K562 (cell line): Measurements from ENCODE around the gene OR51V1. TPM values are rescaled to one million over a fixed set of nuclear protein-coding genes. Genes with fewer than 3 reads are reported as not detected.

Experiments
- ATAC-seq: fragments of 200-7000 bp; cut with Tn5 transposase; 3 replicates; pipeline ENCODE4 v1.9.1; 2020; ENCODE audit warnings: moderate library complexity
- BruUV-seq: library from RNA; stranded (reverse); fragments of 400-500 nt; replicated peaks from 2 replicates; lab custom pipeline; 2021; lab: Mats Ljungman, UMichigan
- CTCF ChIA-PET: fragments of 300-600 bp; formaldehyde crosslinking; extraction: SDS; loops from one replicate; lab custom pipeline; 2021; ENCODE audit warnings: low intra/inter-chr PET ratio; lab: Yijun Ruan, JAX
- POLR2A ChIA-PET: fragments of 300-600, 350-650 bp; sonication (Branson Sonifier 250); formaldehyde crosslinking; extraction: SDS; loops from one replicate; lab custom pipeline; 2021; ENCODE audit warnings: antibody characterized with exemption, inconsistent platforms; lab: Yijun Ruan, JAX
- DNase-seq, 4 experiments: peaks; one replicate each; pipeline versions ENCODE4 v3.0.0 to v3.0.0-alpha.2; 2011 to 2018; ENCODE audit warnings: low spot score in 3 of 4, mixed read lengths in 3 of 4; ENCODE audit errors: extremely low read depth in 1 of 4
- FAIRE-seq: peaks from 2 replicates; lab custom pipeline; 2011; peaks lifted over from hg19 to GRCh38; lab: Jason Lieb, UNC
- H2AFZ ChIP-seq: 2 replicates; pipeline ENCODE4 v1.6.0; 2011; ENCODE audit warnings: low read depth, low read length, control low read depth, inconsistent platforms
- H3K27ac ChIP-seq: fragments of 200-600 bp; 3 replicates; pipeline ENCODE4 v1.8.0; 2011; ENCODE audit warnings: low read depth, mild to moderate bottlenecking, control low read depth, inconsistent platforms, low read length, moderate library complexity, mixed read lengths; ENCODE audit errors: extremely low read depth
- H3K27me3 ChIP-seq, 2 experiments: fragments of 300-600 bp in 1 of 2; 2 replicates in 1 of 2; 3 replicates in 1 of 2; pipeline versions ENCODE4 v1.6.0 to v1.8.0; 2011; ENCODE audit warnings: inconsistent platforms in 2 of 2, low read length in 2 of 2, mild to moderate bottlenecking in 1 of 2, mixed read lengths in 1 of 2, moderate library complexity in 1 of 2; ENCODE audit not compliant: control insufficient read depth in 2 of 2, insufficient read depth in 2 of 2
- H3K36me3 ChIP-seq: fragments of 300-600 bp; 3 replicates; pipeline ENCODE4 v1.8.0; 2011; ENCODE audit warnings: mild to moderate bottlenecking, low read length, inconsistent platforms; ENCODE audit not compliant: control insufficient read depth, insufficient read depth
- H3K4me1 ChIP-seq, 2 experiments: fragments of 200-600 bp in 1 of 2; replicated peaks in 1 of 2; 2 replicates in 1 of 2; 3 replicates in 1 of 2; pipeline versions ENCODE4 v1.5.1 to v1.8.0; 2011; ENCODE audit warnings: inconsistent platforms in 2 of 2, low read length in 2 of 2, mild to moderate bottlenecking in 1 of 2, mixed read lengths in 1 of 2, moderate library complexity in 1 of 2; ENCODE audit not compliant: control insufficient read depth in 2 of 2, insufficient read depth in 2 of 2
- H3K4me2 ChIP-seq: 2 replicates; pipeline ENCODE4 v1.6.1; 2011; ENCODE audit warnings: low read length, control low read depth, inconsistent platforms, mixed read lengths; ENCODE audit not compliant: insufficient read depth
- H3K4me3 ChIP-seq: fragments of 200-600 bp; sonication (generic), shearing (Covaris generic); 2 replicates; pipeline ENCODE4 v1.5.1; 2016; ENCODE audit warnings: control low read depth, inconsistent platforms
- H3K79me2 ChIP-seq: fragments of 200-600 bp; 3 replicates; pipeline ENCODE4 v1.8.0; 2011; ENCODE audit warnings: low read length, inconsistent platforms; ENCODE audit not compliant: control insufficient read depth, insufficient read depth
- H3K9ac ChIP-seq, 2 experiments: 2 replicates each; pipeline versions ENCODE4 v1.6.0 to v1.6.1; 2011; ENCODE audit warnings: low read depth in 2 of 2, low read length in 2 of 2, control low read depth in 1 of 2, inconsistent platforms in 1 of 2, mild to moderate bottlenecking in 1 of 2, mixed read lengths in 1 of 2; ENCODE audit not compliant: insufficient read depth in 1 of 2
- H3K9me1 ChIP-seq: one replicate; pipeline ENCODE4 v1.6.0; 2011; ENCODE audit warnings: inconsistent platforms, mild to moderate bottlenecking, low read length, moderate library complexity; ENCODE audit not compliant: control insufficient read depth, insufficient read depth
- H3K9me3 ChIP-seq: replicated peaks from 2 replicates; pipeline ENCODE4 v1.5.1; 2011; ENCODE audit warnings: low read depth, low read length, inconsistent platforms; ENCODE audit not compliant: control insufficient read depth, insufficient read depth
- H4K20me1 ChIP-seq: replicated peaks from 2 replicates; pipeline ENCODE4 v1.6.1; 2011; ENCODE audit warnings: low read length, inconsistent platforms, mixed read lengths; ENCODE audit not compliant: control insufficient read depth, insufficient read depth
- AFF1 ChIP-seq, 2 experiments: fragments of 450-650 bp; IDR thresholded peaks; 2 replicates each; pipeline ENCODE4 v1.6.1; 2018; ENCODE audit warnings: mild to moderate bottlenecking in 2 of 2, low read depth in 1 of 2; ENCODE audit not compliant: partially characterized antibody in 2 of 2
- ATF7 ChIP-seq: fragments of 450-650 bp; IDR thresholded peaks from 2 replicates; pipeline ENCODE4 v1.7.1; 2014; ENCODE audit warnings: mild to moderate bottlenecking, moderate library complexity
- PYGO2 ChIP-seq: fragments of 450-650 bp; IDR thresholded peaks from 2 replicates; pipeline ENCODE4 v1.6.1; 2016; ENCODE audit warnings: mild to moderate bottlenecking, missing genetic modification characterization, moderate library complexity, missing compliant biosample characterization
- SLC30A9 ChIP-seq: fragments of 250-450 bp; sonication (Bioruptor Pico); IDR thresholded peaks from 2 replicates; pipeline ENCODE4 v1.8.0; 2022; ENCODE audit warnings: mild to moderate bottlenecking, moderate library complexity
- ZNF239 ChIP-seq: fragments of 250-450 bp; sonication (Bioruptor Pico); IDR thresholded peaks from 2 replicates; pipeline ENCODE4 v1.4.0; 2020; ENCODE audit warnings: mild to moderate bottlenecking
- ZNF79 ChIP-seq: fragments of 250-450 bp; sonication (Bioruptor Pico); IDR thresholded peaks from 2 replicates; pipeline ENCODE4 v1.4.0; 2020; ENCODE audit warnings: low read depth, mild to moderate bottlenecking, moderate library complexity
- WGBS: fragments of 100-300 bp; shearing (Covaris generic); methylation state at CpG from one replicate; pipeline ENCODE4 v1.1.6; 2016; ENCODE audit warnings: low coverage, mixed read lengths; ENCODE audit not compliant: insufficient coverage; ENCODE audit errors: missing lambda C conversion rate; 5-methylcytosine and 5-hydroxymethylcytosine counted together
- in situ Hi-C: fragments of 300-500 bp; cut with MboI; formaldehyde crosslinking; loops from 4 replicates; pipeline ENCODE4 v1.15.0; 2018; ENCODE audit warnings: inconsistent platforms, mixed read lengths
- intact Hi-C: fragments of 100-400 bp; cut with micrococcal nuclease; formaldehyde crosslinking; loops from 2 replicates; pipeline ENCODE4 v1.14.2; 2022
- polyA plus RNA-seq, 8 experiments: library from polyadenylated mRNA; depleted of rRNA in 4 of 8; stranded (reverse) in 5 of 8; unstranded in 3 of 8; fragments of >200 nt; fragmentation: Nextera tagmentation in 2 of 8; fragmentation: Illumina TruSeq in 1 of 8; extraction: Ambion mirVana in 2 of 8; extraction: Trizol in 1 of 8; gene quantifications; 2 replicates each; pipeline versions ENCODE4 v1.2.1 to v1.2.3, GENCODE V29; 2011 to 2014; ENCODE audit warnings: inconsistent platforms in 1 of 8, missing spikeins in 1 of 8
- total RNA-seq, 7 experiments: library from RNA; depleted of rRNA in 6 of 7; stranded (reverse); fragments of >200 nt in 6 of 7; fragmentation: Illumina TruSeq in 2 of 7; extraction: Trizol in 2 of 7; gene quantifications; 2 replicates each; pipeline versions ENCODE4 v1.2.1 to v1.2.3, GENCODE V29; 2011 to 2021; ENCODE audit warnings: low replicate concordance in 1 of 7
- TF ChIP-seq, protein P1 (sequence below): fragments of 250-450 bp; sonication (Bioruptor Pico); IDR thresholded peaks from 2 replicates; pipeline ENCODE4 v1.4.0; 2020; ENCODE audit warnings: borderline replicate concordance

OR51V1 gene
- total and polyA plus RNA-seq, 9 of the 15 experiments (the other 6 are each of a cell fraction or from before 2014, with no cell fraction given), result not detected

DNA sequence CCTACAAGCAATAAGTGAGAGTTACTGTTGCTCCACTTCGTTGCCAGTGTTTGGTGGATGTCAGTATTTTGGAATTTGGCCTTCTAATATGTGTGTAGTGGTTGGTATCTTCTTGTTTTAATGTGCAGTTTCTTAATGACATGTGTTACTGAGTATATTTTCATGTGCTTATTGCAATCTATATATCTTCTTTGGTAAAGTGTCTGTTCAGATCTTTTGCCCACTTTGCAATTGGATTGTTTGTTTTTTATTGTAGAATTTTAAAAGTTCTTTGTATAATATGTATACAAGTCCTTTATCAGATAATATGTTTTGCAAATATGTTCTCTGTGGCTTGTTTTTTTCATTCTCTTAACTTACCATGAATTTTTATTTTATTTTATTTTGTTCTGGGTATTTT, 7.7 kb downstream of the OR51V1 start:
- Histone ChIP-seq H4K20me1 (no peaks in the 10 kb centered on the region), H3K4me3 (no peak overlapping the region), H3K9ac (no peak overlapping the region), H3K27me3 (no peaks in the 10 kb centered on the region), H3K9me3 (no peaks in the 10 kb centered on the region; the same call in 1 of the 2 replicates), H3K9me1 (no peaks in the 10 kb centered on the region), H3K36me3 (no peaks in the 10 kb centered on the region), H3K4me1 (peaks cover 3 to 18% of the 10 kb centered on the region in 2 experiments; a peak in 3 of 5 replicates), H2AFZ (no peak overlapping the region), H3K4me2 (no peak overlapping the region), H3K27ac (no peak overlapping the region), H3K79me2 (no peaks in the 10 kb centered on the region)
- CTCF ChIA-PET, result interaction anchor here (0.7 kb wide), 1 partner anchor 177 kb away, joined by 3 read pairs; no protein-coding TSS in a partner anchor
- 0% methylated on average over 1 of the region's 1 CpG for WGBS
- ATAC-seq (no peak), DNase-seq (no peak), FAIRE-seq (no peak)
- in situ Hi-C loops (no loop called here), intact Hi-C loops (no loop called here)
- TF ChIP-seq ZNF79, result no peak
- TF ChIP-seq, protein P1, sequence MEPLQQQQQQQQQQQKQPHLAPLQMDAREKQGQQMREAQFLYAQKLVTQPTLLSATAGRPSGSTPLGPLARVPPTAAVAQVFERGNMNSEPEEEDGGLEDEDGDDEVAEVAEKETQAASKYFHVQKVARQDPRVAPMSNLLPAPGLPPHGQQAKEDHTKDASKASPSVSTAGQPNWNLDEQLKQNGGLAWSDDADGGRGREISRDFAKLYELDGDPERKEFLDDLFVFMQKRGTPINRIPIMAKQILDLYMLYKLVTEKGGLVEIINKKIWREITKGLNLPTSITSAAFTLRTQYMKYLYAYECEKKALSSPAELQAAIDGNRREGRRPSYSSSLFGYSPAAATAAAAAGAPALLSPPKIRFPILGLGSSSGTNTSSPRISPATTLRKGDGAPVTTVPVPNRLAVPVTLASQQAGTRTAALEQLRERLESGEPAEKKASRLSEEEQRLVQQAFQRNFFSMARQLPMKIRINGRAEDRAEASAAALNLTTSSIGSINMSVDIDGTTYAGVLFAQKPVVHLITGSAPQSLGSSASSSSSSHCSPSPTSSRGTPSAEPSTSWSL (CRISPR knock-in tag), result no peak
- no peak for TF ChIP-seq ATF7
- no peak for TF ChIP-seq ZNF239
- TF ChIP-seq AFF1 (IDR thresholded peaks at IDR 0.05; ENCODE audit: low read depth in 1 of 2, partially characterized antibody in 2 of 2), result peak in 1 of 2 experiments; percentile 93
- no peak for TF ChIP-seq PYGO2 (tag)
- no peak for TF ChIP-seq SLC30A9 (CRISPR knock-in tag)
- POLR2A ChIA-PET, result no interaction called here
- BruUV-seq, result no TSS peak
